ENCODE measurements around the gene DOK3.

GRCh38 chr5:177508221-177508611 is 1.4 kb downstream of the DOK3 start:
- no peak for TF ChIP-seq CTCF (IDR thresholded peaks at IDR 0.05)
- TF ChIP-seq POLR2A (IDR thresholded peaks at IDR 0.05) = no peak
